ENCODE results near the gene DYNLT4.

DNA sequence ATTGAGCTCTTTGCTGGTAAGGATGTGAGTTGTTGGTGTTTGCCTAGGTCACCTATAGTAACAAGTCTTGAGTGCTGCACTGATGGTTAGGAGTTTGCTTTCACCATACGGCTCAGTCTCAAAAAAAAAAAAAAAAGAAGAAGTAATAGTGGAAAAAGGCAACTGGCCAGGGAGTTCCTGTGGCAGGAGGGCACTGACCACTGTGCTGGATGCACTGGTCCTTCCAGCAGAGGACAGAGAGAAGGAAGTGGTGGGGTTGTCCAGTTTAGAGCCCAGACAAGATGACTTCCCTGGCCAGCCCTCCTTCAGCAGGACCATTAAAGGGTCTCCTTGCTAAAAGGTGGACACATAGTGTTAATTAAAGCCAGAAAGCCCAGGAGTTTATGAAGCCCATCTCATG is 47.8 kb upstream of the DYNLT4 start:
- TF ChIP-seq, protein P1, sequence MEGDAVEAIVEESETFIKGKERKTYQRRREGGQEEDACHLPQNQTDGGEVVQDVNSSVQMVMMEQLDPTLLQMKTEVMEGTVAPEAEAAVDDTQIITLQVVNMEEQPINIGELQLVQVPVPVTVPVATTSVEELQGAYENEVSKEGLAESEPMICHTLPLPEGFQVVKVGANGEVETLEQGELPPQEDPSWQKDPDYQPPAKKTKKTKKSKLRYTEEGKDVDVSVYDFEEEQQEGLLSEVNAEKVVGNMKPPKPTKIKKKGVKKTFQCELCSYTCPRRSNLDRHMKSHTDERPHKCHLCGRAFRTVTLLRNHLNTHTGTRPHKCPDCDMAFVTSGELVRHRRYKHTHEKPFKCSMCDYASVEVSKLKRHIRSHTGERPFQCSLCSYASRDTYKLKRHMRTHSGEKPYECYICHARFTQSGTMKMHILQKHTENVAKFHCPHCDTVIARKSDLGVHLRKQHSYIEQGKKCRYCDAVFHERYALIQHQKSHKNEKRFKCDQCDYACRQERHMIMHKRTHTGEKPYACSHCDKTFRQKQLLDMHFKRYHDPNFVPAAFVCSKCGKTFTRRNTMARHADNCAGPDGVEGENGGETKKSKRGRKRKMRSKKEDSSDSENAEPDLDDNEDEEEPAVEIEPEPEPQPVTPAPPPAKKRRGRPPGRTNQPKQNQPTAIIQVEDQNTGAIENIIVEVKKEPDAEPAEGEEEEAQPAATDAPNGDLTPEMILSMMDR (IDR thresholded peaks at IDR 0.05): no peak
- no peak for TF ChIP-seq POLR2A (IDR thresholded peaks at IDR 0.05)

Measured in testis (tissue), 2 donors.